Glutamatergic neuron (in vitro differentiated cells): ENCODE results near the gene YIPF7. TPM values are rescaled to one million over a fixed set of nuclear protein-coding genes. Genes with fewer than 3 reads are reported as not detected.

Experiments
- DNase-seq: peaks from one replicate; pipeline ENCODE4 v3.0.0; 2022
- H3K27ac Mint-ChIP-seq: one replicate; pipeline ENCODE4 v1.8.0; 2020; ENCODE audit warnings: mild to moderate bottlenecking, mixed read lengths, inconsistent platforms; ENCODE audit not compliant: unreplicated experiment
- H3K27me3 Mint-ChIP-seq: one replicate; pipeline ENCODE4 v1.8.0; 2020; ENCODE audit warnings: mild to moderate bottlenecking, moderate library complexity, mixed read lengths, inconsistent platforms; ENCODE audit not compliant: unreplicated experiment
- H3K36me3 Mint-ChIP-seq: one replicate; pipeline ENCODE4 v1.8.0; 2020; ENCODE audit warnings: mild to moderate bottlenecking, mixed read lengths, inconsistent platforms; ENCODE audit not compliant: unreplicated experiment
- H3K4me1 Mint-ChIP-seq: one replicate; pipeline ENCODE4 v1.8.0; 2020; ENCODE audit warnings: mild to moderate bottlenecking, low read depth, mixed read lengths, inconsistent platforms; ENCODE audit not compliant: unreplicated experiment
- H3K4me3 Mint-ChIP-seq: one replicate; pipeline ENCODE4 v1.8.0; 2020; ENCODE audit warnings: mild to moderate bottlenecking, mixed read lengths, inconsistent platforms; ENCODE audit not compliant: unreplicated experiment
- H3K9me3 Mint-ChIP-seq: one replicate; pipeline ENCODE4 v1.8.0; 2020; ENCODE audit warnings: mild to moderate bottlenecking, moderate library complexity, mixed read lengths, inconsistent platforms; ENCODE audit not compliant: unreplicated experiment
- CTCF ChIP-seq: fragments of 200-600 bp; sonication (generic); IDR thresholded peaks from one replicate; pipeline ENCODE4 v1.5.0; 2021; ENCODE audit not compliant: partially characterized antibody, unreplicated experiment
- total RNA-seq: library from RNA; stranded (reverse); fragmentation: NEBNext Ultra II Directional; extraction: Animal tissue kit (Norgen Biotek cat#: 25700); gene quantifications from one replicate; pipeline ENCODE4 v1.2.1, GENCODE V29; 2021; ENCODE audit not compliant: unreplicated experiment

The YIPF7 gene
- total RNA-seq, 1 donor from 2014 or later = not detected

- DNase-seq = peak; percentile 89
- peaks cover 10% of the 10 kb centered on the region for H3K4me1 Mint-ChIP-seq
- no peaks in the 10 kb centered on the region for H3K27me3 Mint-ChIP-seq
- H3K27ac Mint-ChIP-seq = peak within 1 kb of the TSS; percentile 96
- TF ChIP-seq CTCF = no peak
- H3K36me3 Mint-ChIP-seq = no peaks in the 10 kb centered on the region
- H3K9me3 Mint-ChIP-seq = peaks cover 5% of the 10 kb centered on the region
- peak within 1 kb of the TSS; percentile 97 for H3K4me3 Mint-ChIP-seq
These were observed 26.9 kb upstream of the YIPF7 start, which contains the start of gene GUF1 for GRCh38 chr4:44678094-44679041. Gene GUF1, plus strand, starts transcription at chr4:44678420. Its CDS starts 203 bp downstream, at chr4:44678623.

GRCh38 chr4:44675366-44675765 lies 23.9 kb upstream of the YIPF7 start:
- no peak overlapping the region for H3K4me3 Mint-ChIP-seq
- no peak overlapping the region for H3K27ac Mint-ChIP-seq
- DNase-seq = no peak
- H3K9me3 Mint-ChIP-seq = peaks cover 5% of the 10 kb centered on the region
- TF ChIP-seq CTCF = no peak
- H3K27me3 Mint-ChIP-seq = no peaks in the 10 kb centered on the region
- H3K4me1 Mint-ChIP-seq = peaks cover 7% of the 10 kb centered on the region
- no peaks in the 10 kb centered on the region for H3K36me3 Mint-ChIP-seq

GRCh38 chr4:44674471-44674870 lies 23.0 kb upstream of the YIPF7 start:
- no peaks in the 10 kb centered on the region for H3K36me3 Mint-ChIP-seq
- H3K27ac Mint-ChIP-seq = no peak overlapping the region
- no peak for DNase-seq
- H3K27me3 Mint-ChIP-seq = no peaks in the 10 kb centered on the region
- H3K4me1 Mint-ChIP-seq = peaks cover 6% of the 10 kb centered on the region
- no peak for TF ChIP-seq CTCF
- peaks cover 5% of the 10 kb centered on the region for H3K9me3 Mint-ChIP-seq
- H3K4me3 Mint-ChIP-seq = no peak overlapping the region

- no peak for DNase-seq
- Mint-ChIP-seq H3K36me3 (no peaks in the 10 kb centered on the region), H3K4me3 (no peak overlapping the region), H3K27me3 (no peaks in the 10 kb centered on the region), H3K27ac (no peak overlapping the region), H3K4me1 (no peaks in the 10 kb centered on the region), H3K9me3 (peaks cover 1% of the 10 kb centered on the region)
- TF ChIP-seq CTCF = no peak
These were observed 20.2 kb upstream of the YIPF7 start for GRCh38 chr4:44671636-44672035.
